Smooth muscle cell of the brain vasculature (primary cell): ENCODE data around the gene UST.
"Not testable (repeated sequence)": the region's sequence is repeated elsewhere in the genome, so short reads cannot be mapped to it uniquely, and the experiment has no call there.

Experiments
- DNase-seq: peaks from one replicate; pipeline ENCODE4 v3.0.0-alpha.2; 2012; ENCODE audit warnings: low read depth, low spot score

UST gene

DNA sequence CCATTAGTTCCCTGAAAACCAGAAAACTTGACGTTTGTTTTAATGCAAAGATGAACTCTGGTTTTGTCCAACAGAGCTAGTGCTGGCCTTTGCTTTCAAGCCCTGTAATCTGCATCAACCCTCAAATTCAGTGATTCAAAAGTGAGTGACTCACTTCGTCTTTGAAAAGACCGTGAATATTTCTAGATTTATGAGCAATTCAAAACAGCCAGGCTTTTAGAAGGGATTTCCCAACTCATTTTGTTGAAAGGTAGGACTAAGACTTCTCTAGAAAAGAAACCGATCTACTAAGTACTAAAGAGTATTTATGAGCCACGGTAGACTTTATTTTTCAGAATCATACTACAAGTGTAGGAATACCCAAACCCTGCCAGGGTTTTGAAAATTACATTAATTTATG lies 121.5 kb downstream of the UST start:
- no peak for DNase-seq

DNA sequence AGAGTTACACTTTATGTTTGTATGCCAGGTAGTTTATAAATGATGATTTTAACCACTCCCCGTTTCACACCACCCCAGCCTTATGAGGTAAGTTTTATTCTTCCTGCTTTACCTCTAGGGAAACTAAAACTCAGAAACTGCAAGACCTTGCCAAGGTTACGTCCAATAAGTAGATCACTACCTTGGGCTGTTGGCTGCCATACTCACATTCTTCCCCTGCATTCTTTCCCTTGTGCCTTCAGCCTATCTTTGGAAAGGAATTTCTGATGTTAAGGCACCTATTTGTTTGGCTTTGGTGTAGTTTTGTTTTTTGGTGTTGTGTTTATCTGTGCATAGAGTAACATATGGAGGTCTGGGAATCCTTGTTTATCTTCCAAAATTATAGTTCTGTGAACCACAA lies 122.1 kb downstream of the UST start:
- no peak for DNase-seq

DNA sequence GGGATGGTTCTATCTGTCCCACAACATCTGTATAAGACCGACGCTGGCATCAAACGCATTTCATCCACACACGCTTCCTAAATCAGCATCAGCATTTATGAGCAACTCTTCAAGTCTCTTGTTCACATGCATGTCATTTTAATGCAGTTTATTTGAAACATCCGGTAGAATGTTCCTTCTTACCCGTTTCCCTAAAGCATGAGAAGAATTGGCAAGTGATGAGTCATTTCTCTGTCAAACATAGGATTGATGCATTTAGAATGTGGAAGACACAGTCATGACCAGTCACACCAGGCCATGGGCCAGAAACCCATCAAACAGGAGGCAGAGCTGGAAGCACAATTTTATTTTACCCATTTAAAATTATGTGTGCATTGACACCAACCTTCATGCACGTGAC lies 122.8 kb downstream of the UST start:
- DNase-seq, result peak; percentile 31

DNA sequence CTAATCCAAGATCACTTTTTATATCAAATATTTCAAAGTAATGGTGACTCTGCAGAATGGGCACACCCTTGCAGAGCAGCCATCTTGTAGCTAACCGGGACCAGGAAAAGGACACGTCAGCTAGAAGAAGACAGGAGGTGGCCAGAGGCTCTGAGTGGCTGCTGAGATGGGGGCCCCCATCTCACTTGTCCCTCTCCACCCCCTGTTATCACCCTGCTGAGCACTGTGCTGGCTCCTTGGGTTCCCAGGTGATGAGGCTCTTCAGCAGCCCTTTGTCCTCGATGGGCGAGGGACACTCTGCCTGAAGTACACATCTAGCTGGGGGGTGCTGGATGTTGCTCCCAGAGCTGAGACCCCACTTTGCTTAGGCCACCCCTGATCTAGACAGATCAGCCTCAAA lies 126.3 kb downstream of the UST start:
- no peak for DNase-seq

DNA sequence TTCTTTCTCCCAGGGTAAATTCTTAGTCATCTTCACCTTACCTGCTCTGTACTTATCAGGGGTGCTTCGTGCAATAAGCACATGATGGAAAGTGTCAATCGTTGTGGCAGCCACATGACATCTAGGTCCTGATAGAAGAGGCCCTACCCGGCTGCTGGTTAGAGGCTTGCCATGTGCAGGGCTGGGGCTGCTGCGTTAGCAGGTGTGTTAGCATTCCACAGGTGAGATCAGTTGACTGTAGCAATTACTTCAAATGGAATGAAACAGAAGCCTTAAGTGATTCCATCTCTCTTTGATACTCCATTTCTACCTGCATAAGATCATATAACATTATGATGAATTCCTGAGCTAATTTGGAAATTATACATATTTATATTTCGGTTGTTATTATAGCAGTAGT lies 127.0 kb downstream of the UST start:
- DNase-seq, result no peak

DNA sequence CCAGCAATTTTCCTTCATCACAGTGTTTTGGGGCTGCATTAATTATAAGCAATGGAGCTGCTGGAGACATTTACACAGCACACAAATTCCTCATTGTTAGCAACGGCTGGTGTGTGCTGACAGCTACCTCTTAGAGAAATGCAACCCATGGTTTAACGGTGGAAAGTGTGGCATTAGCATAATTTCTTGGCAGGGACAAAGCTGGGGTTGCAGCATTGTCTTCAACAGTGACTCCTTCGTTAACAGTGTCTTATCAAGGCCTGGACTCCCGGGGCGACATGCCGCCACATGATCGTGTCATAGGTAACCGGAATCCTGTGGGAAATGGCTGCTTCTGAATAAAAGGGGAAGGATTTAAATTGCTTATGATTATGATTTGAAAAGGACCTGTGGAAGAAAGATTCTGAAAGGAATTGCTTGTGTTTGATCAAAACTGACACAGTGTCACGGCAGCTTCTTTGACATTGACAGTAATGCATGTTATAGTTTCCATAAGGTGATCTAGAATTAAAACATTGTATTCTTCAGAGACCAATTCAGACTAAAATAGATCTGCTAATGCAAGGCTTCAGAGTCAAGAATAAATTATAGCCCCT lies 128.0 kb downstream of the UST start:
- DNase-seq, result no peak

DNA sequence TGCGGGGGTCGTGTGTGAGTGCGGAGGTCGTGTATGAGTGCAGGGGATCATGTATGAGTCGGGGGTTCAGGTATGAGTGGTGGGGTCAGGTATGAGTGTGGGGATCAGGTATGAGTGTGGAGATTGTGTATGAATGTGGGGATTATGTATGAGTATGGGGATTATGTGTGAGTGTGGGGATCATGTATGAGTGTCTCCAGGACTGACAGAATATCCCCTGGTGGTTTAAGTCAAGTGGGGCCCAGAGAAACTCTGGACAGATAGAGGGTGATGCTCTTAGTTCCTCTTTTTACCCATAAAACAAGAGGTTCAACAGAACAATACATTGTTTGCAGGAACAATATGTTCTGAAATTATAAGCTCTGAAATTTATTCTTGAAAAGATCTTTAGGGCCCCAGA lies 131.9 kb downstream of the UST start:
- no peak for DNase-seq

DNA sequence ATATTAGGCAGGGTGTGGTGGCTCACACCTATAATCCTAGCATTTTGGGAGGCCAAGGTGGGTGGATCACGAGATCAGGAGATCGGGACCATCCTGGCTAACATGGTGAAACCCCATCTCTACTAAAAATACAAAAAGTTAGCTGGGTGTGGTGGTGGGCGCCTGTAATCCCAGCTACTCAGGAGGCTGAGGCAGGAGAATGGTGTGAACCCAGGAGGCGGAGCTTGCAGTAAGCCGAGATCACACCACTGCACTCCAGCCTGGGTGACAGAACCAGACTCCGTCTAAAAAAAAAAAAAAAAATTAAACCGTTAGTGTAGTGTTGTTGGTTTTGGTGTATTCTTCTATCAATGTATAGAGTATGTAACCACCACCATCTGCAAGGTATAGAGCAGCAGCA lies 133.9 kb downstream of the UST start:
- DNase-seq, result not testable (repeated sequence)

DNA sequence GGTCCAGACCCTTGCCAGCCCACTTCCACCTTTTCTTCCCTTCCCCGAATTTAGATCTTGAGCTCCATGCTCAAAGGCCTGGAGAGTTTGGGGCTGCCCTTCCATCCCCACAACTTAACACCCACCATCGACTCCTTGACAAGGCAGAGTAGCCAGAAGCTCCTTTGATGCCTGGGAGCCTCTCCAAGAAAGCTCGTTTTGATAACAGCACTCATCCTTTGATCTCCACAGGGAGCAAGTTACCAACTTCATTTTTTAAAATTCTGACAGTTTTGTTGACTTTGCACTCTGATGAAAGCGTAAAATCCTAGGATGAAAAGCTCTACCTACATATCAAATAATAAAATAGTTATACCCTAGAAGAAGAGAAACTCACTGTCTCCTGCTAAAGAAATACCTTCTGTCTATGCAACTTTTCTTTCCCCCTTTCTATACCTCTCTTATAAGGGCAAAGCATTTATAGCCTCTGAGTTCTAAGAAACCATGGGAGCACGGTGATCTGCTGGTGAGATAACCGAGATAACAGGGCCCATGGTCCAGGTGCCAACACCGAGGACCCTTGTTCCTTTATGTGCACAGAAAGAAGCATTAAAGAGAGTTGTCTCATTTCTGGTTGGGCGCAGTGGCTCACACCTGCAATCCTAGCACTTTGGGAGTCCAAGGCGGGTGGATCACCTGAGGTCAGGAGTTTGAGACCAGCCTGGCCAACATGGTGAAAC lies 134.9 kb downstream of the UST start:
- no peak for DNase-seq

DNA sequence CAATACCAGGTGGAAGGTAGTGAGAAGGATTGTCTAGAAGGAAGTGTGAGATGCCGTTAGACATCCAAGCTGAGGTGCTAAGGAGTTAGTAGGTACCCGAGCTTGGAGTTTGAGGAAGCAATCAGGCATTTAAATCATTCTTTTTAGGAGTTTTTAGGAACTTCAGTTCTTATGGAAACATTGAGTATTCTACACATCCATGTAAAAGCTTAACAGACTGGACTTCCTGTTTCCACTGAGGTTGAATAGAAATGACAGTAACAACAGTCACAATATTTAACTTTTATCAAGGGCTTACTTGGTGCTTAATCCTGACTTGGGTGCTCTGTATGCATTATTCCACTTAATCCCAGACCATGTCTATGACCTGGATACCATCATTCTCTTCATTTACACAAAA lies 136.4 kb downstream of the UST start:
- DNase-seq, result no peak

DNA sequence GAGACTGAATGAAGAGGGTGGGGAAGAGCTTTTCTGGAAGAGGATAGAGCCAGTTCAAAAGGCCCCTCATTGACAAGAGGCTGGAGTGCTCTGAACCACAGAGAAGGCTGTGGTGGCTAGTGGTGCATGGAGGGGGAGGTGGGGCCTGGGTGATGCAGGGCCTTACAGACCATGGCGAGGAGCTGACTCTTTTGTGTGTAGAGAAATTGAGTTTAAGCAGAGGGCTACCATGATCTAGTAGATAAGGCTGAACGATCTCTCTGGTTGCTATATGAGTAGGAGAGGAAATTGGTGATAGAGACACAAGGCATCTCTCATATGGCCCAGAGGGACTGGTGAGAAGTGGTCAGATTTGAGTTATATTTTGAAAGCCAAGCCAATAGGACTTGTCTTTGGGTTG lies 137.6 kb downstream of the UST start:
- DNase-seq, result no peak

DNA sequence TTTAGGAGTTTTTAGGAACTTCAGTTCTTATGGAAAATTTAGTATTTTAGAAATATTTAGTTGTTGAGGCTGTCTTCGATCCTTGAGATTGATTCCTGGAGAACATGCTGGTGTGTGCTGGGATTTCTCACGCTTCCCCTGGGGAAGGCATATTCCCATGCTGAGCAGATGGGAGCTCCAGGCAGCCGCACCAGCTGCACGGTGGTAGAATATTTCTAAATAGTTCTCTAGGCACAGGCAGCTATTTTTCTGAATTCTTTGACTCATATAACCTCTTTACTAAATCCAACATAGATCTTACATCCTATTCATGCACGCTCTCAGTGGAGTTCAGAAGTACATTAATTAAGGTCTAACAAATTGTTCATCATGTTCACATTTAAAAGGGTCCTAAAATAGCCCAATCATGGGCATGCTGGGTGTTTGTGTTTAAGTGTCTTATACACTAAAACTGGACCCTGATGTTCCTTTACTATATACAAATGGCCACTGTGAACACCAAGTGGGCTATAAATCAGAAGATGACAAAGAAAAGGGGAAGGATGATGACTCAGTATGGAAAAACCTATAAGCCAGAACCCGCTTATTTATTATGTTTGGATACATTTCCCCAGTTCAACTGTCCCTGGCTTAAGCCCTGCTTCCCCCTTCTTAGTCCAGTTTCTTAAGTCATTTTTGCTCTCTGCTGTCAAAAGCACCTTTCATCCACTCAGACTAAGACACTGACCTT lies 138.5 kb downstream of the UST start:
- DNase-seq, result no peak

DNA sequence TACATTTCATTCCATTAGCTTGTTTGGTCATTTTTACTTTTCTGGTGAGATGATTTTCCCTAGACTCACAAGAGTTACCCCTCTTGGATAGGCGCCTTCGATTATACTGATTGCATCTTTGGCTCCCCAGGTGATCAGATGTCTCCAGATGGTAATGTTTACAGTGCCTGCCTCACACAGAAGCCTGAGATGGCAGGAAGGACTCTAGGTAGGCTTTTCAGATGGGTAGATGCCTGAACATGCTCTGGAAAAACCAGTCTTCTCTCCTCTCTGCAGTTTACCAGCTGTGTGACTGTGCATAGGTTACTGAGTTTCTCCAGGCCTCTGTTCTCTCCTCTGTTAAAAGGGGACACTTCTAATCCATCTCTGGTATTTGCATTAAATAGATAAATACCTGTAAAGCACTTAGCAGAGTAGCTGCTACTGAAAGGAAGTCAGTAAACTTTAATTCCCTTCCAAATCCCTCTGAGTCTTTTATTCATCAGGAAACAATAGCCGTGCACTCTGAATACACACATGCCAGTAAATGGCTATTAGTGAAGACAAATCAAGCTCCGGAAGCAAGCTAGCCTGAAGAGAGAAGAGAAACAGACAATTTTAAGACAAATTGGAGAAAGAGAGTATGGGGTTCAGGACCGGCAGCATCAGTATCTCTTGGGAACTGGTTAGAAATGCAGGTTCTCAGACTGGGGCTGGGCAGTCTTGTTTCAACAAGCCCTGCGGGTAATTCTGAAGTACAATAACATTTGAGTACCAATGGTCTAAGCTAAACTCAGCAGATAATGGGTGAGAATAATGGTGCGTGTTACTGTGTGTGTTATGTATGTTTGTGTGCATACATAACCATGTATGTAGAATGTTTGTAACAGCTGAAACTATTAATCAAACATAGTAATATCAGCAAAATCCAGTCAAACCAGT lies 139.4 kb downstream of the UST start:
- DNase-seq, result no peak

DNA sequence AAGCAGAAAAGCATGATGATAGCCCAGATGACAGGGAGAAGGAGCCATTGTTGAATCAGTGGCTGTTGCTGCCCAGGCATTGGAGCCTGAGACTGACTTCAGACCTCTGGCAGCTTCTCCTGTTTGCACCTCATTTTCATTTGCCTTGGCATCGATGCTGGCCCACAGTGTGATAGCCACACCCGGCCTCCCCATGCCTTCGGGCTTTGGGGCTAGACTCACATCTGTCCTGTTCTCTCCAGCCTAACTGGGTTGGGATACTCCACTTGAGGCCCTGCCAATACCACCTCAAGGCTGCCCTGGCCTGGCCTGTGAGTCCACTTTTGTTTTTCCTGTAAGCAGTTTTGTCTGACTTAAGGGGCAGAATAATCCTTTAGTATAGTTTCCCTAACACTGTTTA lies 140.4 kb downstream of the UST start:
- no peak for DNase-seq

DNA sequence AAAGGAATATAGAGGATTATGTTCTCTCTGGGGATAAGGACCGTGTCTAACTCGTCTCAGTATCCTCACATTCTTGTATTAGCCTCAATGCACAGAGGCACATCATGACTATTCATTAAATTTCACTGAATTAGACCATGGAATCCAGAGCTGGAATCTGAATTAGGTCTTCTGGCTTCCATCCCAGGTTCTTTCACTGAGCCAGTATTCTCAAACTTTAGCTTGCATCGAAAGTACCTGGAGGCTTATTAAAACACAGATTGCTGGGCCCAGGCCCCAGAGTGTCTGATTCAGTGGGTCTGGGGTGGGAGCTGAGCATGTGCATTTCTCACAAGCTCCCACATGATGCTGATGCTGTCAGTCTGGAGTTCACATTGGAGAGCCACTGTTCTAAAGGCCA lies 142.0 kb downstream of the UST start:
- DNase-seq, result no peak

DNA sequence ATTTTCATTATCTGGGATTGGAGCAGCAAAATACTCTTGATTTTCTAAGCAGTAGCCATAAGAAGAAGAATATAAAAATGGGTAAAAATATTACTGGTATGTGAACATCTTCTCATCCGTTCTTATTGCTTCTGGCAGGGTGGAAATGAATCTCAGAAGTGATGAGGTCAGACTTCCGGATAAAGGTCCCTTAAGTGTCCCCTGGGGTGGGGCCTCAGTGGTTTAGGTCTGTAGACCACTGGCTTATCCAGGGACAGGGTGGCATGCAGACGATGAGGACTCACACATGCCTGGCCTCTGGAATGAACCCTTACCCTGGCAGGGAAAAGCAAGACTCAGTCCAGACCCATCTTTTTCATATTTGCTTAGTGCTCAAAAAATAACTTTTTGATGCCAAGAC lies 143.3 kb downstream of the UST start:
- no peak for DNase-seq

DNA sequence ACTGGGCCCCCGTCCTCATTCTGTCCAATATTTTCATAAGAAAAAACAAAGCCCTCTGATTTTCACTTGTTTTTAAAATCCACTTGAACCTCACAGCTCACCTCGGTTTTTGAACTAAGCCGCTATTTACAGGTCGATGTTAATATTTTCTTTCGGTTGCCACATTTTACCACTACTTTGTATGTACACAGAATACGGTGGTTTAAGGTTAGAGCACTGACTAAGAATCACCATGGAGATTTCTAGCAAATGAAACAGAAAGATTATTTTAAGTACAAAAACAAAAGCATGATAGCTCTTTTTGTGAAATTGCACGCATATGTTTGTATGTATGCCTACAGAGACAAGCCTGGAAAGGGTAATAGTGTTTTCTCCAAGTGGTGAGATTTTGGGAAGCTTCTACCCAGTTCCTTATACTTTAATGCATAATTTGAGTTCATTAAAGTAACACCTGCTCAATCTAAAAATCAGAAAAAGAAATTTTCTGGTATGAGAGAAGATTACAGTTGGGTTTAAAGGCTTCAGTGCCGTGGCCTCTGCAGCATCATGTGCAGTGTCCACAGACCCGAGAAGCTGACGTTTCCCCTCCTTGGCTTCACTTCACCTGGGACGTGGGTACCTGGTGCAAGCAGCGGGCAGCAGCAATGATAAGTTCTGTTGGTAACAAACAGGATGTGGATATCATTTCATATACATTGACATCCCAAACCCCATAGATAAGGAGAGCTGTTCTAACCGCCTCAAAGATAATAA lies 144.0 kb downstream of the UST start:
- no peak for DNase-seq

DNA sequence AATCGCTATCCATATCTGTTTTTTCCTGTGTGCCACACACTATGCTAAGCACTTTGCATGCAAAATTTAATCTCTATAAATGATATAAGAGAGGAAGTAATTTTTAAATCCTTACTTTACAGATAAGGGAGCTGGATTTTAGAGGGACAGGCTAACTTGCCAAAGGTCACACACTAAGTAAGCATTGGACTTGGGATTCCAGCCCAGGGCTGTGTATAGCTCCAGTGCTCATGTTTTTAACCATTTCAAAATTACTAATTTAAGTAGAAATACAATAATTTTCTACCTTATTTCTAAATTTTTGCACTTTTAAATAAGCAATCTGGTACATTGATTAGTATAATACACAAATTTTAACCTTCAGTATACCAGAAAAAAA lies 144.6 kb downstream of the UST start:
- no peak for DNase-seq

DNA sequence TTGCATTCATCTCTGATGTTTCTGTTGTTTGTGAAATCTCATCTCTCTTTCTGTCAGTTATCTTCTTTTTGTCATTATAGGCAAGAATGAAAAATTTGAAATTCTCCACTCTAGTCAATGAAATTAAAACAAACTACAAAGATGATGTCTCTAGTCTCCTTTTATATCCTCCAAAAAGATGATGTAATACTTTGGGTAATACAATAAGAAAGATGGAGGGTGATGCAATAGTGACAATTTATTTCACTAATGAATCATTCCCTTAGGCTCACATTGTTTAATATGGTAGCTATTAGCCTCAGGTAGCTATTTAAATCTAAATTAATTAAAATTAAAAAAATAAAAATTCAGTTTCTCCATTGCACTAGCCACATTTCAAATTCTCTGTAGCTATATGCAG lies 145.4 kb downstream of the UST start:
- no peak for DNase-seq

DNA sequence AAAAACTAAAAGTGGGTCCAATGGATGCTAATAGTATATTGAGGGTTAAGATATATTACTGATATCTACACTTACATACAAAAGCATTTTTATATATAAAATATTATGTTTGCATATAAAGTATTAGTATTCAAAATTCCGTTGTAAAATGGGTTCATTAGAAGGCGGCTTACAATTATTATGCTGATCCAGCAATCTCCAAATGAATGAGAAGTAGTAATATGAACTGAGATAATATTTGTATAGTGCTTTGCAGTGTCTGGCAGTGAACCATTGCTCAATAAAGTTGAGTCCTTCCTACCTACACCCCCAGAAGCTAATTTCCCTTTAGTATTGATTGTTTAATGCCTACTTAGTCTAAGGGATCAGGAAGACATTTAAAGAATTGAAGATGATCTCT lies 146.2 kb downstream of the UST start:
- DNase-seq, result no peak

DNA sequence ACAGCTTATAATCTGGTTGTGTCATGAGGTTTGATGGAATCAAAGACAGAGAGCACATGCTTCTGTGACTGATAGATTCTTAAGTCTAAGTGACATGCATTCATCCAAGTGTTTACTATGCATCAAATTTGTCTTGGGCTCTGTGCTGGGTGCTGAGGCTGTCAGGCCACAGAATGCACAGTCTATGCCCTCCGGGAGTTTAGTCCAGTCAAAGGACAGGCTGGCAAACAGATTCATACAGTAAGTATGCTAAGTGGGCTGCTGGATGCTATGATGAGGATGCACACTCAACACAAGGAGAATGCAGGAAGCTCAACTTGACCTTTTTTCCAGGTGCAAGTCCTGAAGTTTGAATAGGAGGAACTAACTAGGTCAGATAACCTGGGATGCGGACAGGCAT lies 146.7 kb downstream of the UST start:
- no peak for DNase-seq
